H9 (cell line): ENCODE results near the gene NOA1. TPM values are rescaled to one million over a fixed set of nuclear protein-coding genes. Genes with fewer than 3 reads are reported as not detected.

Source experiments
- DNase-seq: peaks from one replicate; pipeline ENCODE4 v3.0.0-alpha.2; 2017
- H2AFZ ChIP-seq: one replicate; pipeline ENCODE4 v1.6.1; 2013; ENCODE audit warnings: mild to moderate bottlenecking, low read length, control low read depth, moderate library complexity
- H2AK5ac ChIP-seq: 2 replicates; pipeline ENCODE4 v1.6.1; 2013; ENCODE audit warnings: low read length, control low read depth, mixed read lengths; ENCODE audit not compliant: insufficient read length
- H2BK120ac ChIP-seq: one replicate; pipeline ENCODE4 v1.6.1; 2013; ENCODE audit warnings: low read depth, mild to moderate bottlenecking, low read length, control low read depth, inconsistent platforms; ENCODE audit not compliant: poor library complexity, severe bottlenecking
- H2BK12ac ChIP-seq: 2 replicates; pipeline ENCODE4 v1.6.1; 2013; ENCODE audit warnings: low read length, control low read depth, mixed read lengths, low read depth; ENCODE audit not compliant: insufficient read length
- H2BK15ac ChIP-seq: 2 replicates; pipeline ENCODE4 v1.6.1; 2013; ENCODE audit warnings: low read depth, low read length, control low read depth
- H2BK20ac ChIP-seq: one replicate; pipeline ENCODE4 v1.6.1; 2013; ENCODE audit warnings: low read depth, mild to moderate bottlenecking, low read length, control low read depth, inconsistent platforms; ENCODE audit not compliant: poor library complexity, severe bottlenecking
- H2BK5ac ChIP-seq: 2 replicates; pipeline ENCODE4 v1.6.1; 2013; ENCODE audit warnings: low read length, control low read depth, mixed read lengths; ENCODE audit not compliant: insufficient read length
- H3K14ac ChIP-seq: 2 replicates; pipeline ENCODE4 v1.6.1; 2013; ENCODE audit warnings: low read length, control low read depth; ENCODE audit not compliant: insufficient read depth
- H3K18ac ChIP-seq: 2 replicates; pipeline ENCODE4 v1.6.1; 2013; ENCODE audit warnings: low read depth, mild to moderate bottlenecking, mixed read lengths, low read length, control low read depth; ENCODE audit not compliant: insufficient read length
- H3K23ac ChIP-seq: 2 replicates; pipeline ENCODE4 v1.6.1; 2013; ENCODE audit warnings: low read length, control low read depth, mixed read lengths, low read depth; ENCODE audit not compliant: insufficient read length
- H3K23me2 ChIP-seq: 2 replicates; pipeline ENCODE4 v1.6.1; 2013; ENCODE audit warnings: low read depth, mild to moderate bottlenecking, mixed read lengths, low read length, control low read depth; ENCODE audit not compliant: insufficient read length, poor library complexity, severe bottlenecking
- H3K27ac ChIP-seq: 2 replicates; pipeline ENCODE4 v1.5.1; 2013; ENCODE audit warnings: low read length, control low read depth, mixed read lengths, low read depth; ENCODE audit not compliant: insufficient read length
- H3K27me3 ChIP-seq: 2 replicates; pipeline ENCODE4 v1.6.1; 2013; ENCODE audit warnings: low read length, control low read depth, inconsistent platforms; ENCODE audit not compliant: insufficient read depth
- H3K4ac ChIP-seq: 2 replicates; pipeline ENCODE4 v1.6.1; 2013; ENCODE audit warnings: low read depth, mild to moderate bottlenecking, control low read depth, inconsistent platforms, low read length, moderate library complexity
- H3K4me1 ChIP-seq: 2 replicates; pipeline ENCODE4 v1.6.1; 2013; ENCODE audit warnings: low read length, control low read depth, inconsistent platforms; ENCODE audit not compliant: insufficient read depth
- H3K4me2 ChIP-seq: 2 replicates; pipeline ENCODE4 v1.6.1; 2013; ENCODE audit warnings: low read length, control low read depth, mixed read lengths; ENCODE audit not compliant: insufficient read length, insufficient read depth
- H3K56ac ChIP-seq: 2 replicates; pipeline ENCODE4 v1.6.1; 2013; ENCODE audit warnings: low read depth, mild to moderate bottlenecking, mixed read lengths, low read length, control low read depth; ENCODE audit not compliant: insufficient read length
- H3K79me1 ChIP-seq: 2 replicates; pipeline ENCODE4 v1.6.1; 2013; ENCODE audit warnings: low read depth, mild to moderate bottlenecking, moderate library complexity, low read length, control low read depth, inconsistent platforms; ENCODE audit not compliant: insufficient read depth, poor library complexity, severe bottlenecking
- H3K79me2 ChIP-seq: 2 replicates; pipeline ENCODE4 v1.6.1; 2013; ENCODE audit warnings: low read length, control low read depth, inconsistent platforms; ENCODE audit not compliant: insufficient read depth
- H3K9ac ChIP-seq: 2 replicates; pipeline ENCODE4 v1.6.1; 2013; ENCODE audit warnings: low read length, control low read depth, mixed read lengths; ENCODE audit not compliant: insufficient read length; ENCODE audit errors: extremely low read depth
- H3K9me3 ChIP-seq: one replicate; pipeline ENCODE4 v1.6.1; 2013; ENCODE audit warnings: low read depth, low read length, inconsistent platforms; ENCODE audit not compliant: control insufficient read depth
- H3T11ph ChIP-seq: one replicate; pipeline ENCODE4 v1.6.1; 2013; ENCODE audit warnings: mild to moderate bottlenecking, low read length, control low read depth, inconsistent platforms
- H4K20me1 ChIP-seq: one replicate; pipeline ENCODE4 v1.6.1; 2013; ENCODE audit not compliant: control insufficient read depth, insufficient read length, insufficient read depth
- H4K5ac ChIP-seq: 2 replicates; pipeline ENCODE4 v1.6.1; 2013; ENCODE audit warnings: low read depth, mild to moderate bottlenecking, mixed read lengths, low read length, control low read depth; ENCODE audit not compliant: insufficient read length
- H4K8ac ChIP-seq: replicated peaks from 2 replicates; pipeline ENCODE4 v1.6.1; 2013; ENCODE audit warnings: low read length, control low read depth, mixed read lengths, low read depth; ENCODE audit not compliant: insufficient read length
- H4K91ac ChIP-seq: 2 replicates; pipeline ENCODE4 v1.6.1; 2013; ENCODE audit warnings: low read depth, mild to moderate bottlenecking, moderate library complexity, mixed read lengths, low read length, control low read depth; ENCODE audit not compliant: insufficient read length
- H3K27ac Mint-ChIP-seq, 3 experiments: 2 replicates in 2 of 3; 3 replicates in 1 of 3; pipeline ENCODE4 v1.8.0; 2020 to 2021; ENCODE audit warnings: mixed read lengths in 3 of 3, mild to moderate bottlenecking in 1 of 3, moderate library complexity in 1 of 3
- H3K27me3 Mint-ChIP-seq: 2 replicates; pipeline ENCODE4 v1.8.0; 2021; ENCODE audit warnings: low read depth, mild to moderate bottlenecking, moderate library complexity, mixed read lengths
- H3K36me3 Mint-ChIP-seq, 3 experiments: 2 replicates in 2 of 3; 3 replicates in 1 of 3; pipeline ENCODE4 v1.8.0; 2020 to 2021; ENCODE audit warnings: low read depth in 3 of 3, mixed read lengths in 3 of 3; ENCODE audit not compliant: insufficient read depth in 1 of 3
- H3K4me1 Mint-ChIP-seq, 2 experiments: 2 replicates each; pipeline ENCODE4 v1.8.0; 2020; ENCODE audit warnings: mixed read lengths in 2 of 2
- H3K4me3 Mint-ChIP-seq, 2 experiments: 2 replicates in 1 of 2; 3 replicates in 1 of 2; pipeline ENCODE4 v1.8.0; 2020 to 2021; ENCODE audit warnings: mild to moderate bottlenecking in 2 of 2, mixed read lengths in 2 of 2, moderate library complexity in 1 of 2
- H3K9me3 Mint-ChIP-seq, 2 experiments: 2 replicates in 1 of 2; 3 replicates in 1 of 2; pipeline ENCODE4 v1.8.0; 2020; ENCODE audit warnings: mild to moderate bottlenecking in 2 of 2, mixed read lengths in 2 of 2, moderate library complexity in 1 of 2
- CTCF ChIP-seq: fragments of 200-600 bp; sonication (generic); conservative IDR thresholded peaks from 3 replicates; pipeline ENCODE4 v1.8.0; 2021; ENCODE audit warnings: antibody characterized with exemption, mild to moderate bottlenecking
- WGBS: extraction: QIAGEN DNeasy Blood & Tissue Kit; methylation state at CpG from one replicate; pipeline ENCODE4 v1.1.7; 2013; ENCODE audit warnings: missing lambda C conversion rate, low lambda C conversion rate, mixed read lengths; ENCODE audit not compliant: insufficient read length; ENCODE audit errors: extremely low coverage; 5-methylcytosine and 5-hydroxymethylcytosine counted together
- total RNA-seq: library from RNA; stranded (reverse); gene quantifications from 2 replicates; pipeline ENCODE4 v1.2.1, GENCODE V29; 2021

Gene NOA1
- total RNA-seq, 1 experiment from 2014 or later = 22.8 TPM

GRCh38 chr4:56986952-56987351 is 9.5 kb upstream of the NOA1 start:
- Histone ChIP-seq H3K23ac (no peak overlapping the region), H3K27me3 (no peaks in the 10 kb centered on the region), H3K18ac (no peak overlapping the region), H4K8ac (no peak overlapping the region), H3K4ac (no peak overlapping the region), H4K5ac (no peak overlapping the region), H3K4me2 (no peak overlapping the region), H3K27ac (no peak overlapping the region), H3K79me2 (peaks cover 8% of the 10 kb centered on the region; the same call in 1 of the 2 replicates), H4K20me1 (no peaks in the 10 kb centered on the region), H3K9ac (no peak overlapping the region), H3K14ac (no peak overlapping the region), H2BK120ac (no peak overlapping the region), H4K91ac (no peak overlapping the region), H2AK5ac (no peak overlapping the region), H3K56ac (no peak overlapping the region), H3K4me1 (no peaks in the 10 kb centered on the region), H2BK5ac (no peak overlapping the region), H2BK12ac (no peak overlapping the region), H2AFZ (no peak overlapping the region), H2BK20ac (no peak overlapping the region), H3K79me1 (peaks cover 2% of the 10 kb centered on the region), H3K9me3 (no peaks in the 10 kb centered on the region), H2BK15ac (no peak overlapping the region), H3T11ph (no peak overlapping the region), H3K23me2 (no peaks in the 10 kb centered on the region)
- Mint-ChIP-seq H3K36me3 (peaks cover 23 to 51% (median 38%) of the 10 kb centered on the region in 3 experiments; a peak in 6 of 7 replicates), H3K4me3 (no peak overlapping the region), H3K27ac (no peak overlapping the region), H3K4me1 (peaks cover 0 to 2% of the 10 kb centered on the region in 2 experiments; a peak in 1 of 4 replicates), H3K9me3 (no peaks in the 10 kb centered on the region), H3K27me3 (no peaks in the 10 kb centered on the region)
- no CpG with 5 or more reads among the region's 3 CpGs for WGBS
- no peak for DNase-seq
- TF ChIP-seq CTCF = no peak
